Astrocyte of the spinal cord (primary cell): ENCODE data around the gene NAT14.

Experiments used
- DNase-seq: peaks from one replicate; pipeline ENCODE4 v3.0.0; 2011; ENCODE audit warnings: low read depth, low spot score
- H3K4me3 ChIP-seq: 2 replicates; pipeline ENCODE4 v1.5.1; 2011; ENCODE audit warnings: low read depth, mild to moderate bottlenecking, low read length, moderate library complexity
- in situ Hi-C: cut with HindIII; loops from 2 replicates; pipeline ENCODE4 v1.10.0; 2017; ENCODE audit warnings: low sequenced_read_pairs
- TF ChIP-seq, protein P1 (sequence below): IDR thresholded peaks from 2 replicates; pipeline ENCODE4 v1.5.1; 2012; ENCODE audit warnings: low read depth, mild to moderate bottlenecking, low read length, inconsistent platforms

The NAT14 gene, protein sequence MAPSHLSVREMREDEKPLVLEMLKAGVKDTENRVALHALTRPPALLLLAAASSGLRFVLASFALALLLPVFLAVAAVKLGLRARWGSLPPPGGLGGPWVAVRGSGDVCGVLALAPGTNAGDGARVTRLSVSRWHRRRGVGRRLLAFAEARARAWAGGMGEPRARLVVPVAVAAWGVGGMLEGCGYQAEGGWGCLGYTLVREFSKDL

DNA sequence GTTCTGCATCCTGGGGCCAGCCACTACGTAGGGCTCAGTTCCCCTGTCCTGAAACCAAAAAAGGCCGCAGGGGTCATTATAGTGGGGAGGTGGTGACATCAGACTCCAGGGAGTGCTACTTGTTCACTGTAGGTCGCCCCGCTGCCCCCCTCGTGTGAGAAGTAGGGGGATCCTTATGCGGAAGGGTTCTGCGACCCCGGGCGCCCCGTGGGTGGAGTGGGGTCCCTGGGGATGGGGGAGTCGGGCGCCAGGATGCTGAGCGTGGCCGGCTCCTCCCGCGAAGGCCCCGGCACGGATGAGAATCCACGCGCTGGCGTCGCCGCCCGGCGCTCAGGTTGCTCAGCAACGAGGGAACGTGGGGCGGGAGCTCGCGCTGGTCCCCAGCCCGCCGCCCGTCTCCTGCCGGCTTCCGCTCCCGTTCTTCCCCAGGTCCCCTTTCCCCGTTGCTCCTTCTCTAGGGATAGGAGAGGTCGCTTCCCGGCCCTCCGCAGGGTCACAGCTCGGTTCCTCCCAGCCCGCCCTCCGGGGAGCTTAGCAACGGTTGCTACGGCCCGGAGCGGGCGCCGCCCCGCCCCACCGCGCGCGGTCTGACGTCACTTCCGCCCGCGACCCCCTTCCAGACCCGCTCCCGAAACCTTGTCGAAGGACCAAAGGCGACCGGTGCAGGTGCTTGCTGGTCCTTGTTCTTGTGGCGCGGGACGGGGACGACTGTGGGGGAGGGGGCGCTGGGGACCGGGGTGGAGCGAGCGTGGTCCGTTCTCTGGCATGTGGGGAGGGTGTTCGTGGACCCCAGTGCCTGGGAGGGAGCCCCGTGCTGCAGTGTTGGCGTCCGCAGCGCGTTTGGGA, at the start of gene NAT14:
Gene NAT14 (plus strand): TSS at position 596 of the 846 bp plus-strand sequence. CDS start 521 bp downstream, outside the sequence.
- TF ChIP-seq, protein P1, sequence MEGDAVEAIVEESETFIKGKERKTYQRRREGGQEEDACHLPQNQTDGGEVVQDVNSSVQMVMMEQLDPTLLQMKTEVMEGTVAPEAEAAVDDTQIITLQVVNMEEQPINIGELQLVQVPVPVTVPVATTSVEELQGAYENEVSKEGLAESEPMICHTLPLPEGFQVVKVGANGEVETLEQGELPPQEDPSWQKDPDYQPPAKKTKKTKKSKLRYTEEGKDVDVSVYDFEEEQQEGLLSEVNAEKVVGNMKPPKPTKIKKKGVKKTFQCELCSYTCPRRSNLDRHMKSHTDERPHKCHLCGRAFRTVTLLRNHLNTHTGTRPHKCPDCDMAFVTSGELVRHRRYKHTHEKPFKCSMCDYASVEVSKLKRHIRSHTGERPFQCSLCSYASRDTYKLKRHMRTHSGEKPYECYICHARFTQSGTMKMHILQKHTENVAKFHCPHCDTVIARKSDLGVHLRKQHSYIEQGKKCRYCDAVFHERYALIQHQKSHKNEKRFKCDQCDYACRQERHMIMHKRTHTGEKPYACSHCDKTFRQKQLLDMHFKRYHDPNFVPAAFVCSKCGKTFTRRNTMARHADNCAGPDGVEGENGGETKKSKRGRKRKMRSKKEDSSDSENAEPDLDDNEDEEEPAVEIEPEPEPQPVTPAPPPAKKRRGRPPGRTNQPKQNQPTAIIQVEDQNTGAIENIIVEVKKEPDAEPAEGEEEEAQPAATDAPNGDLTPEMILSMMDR = no peak
- peak; percentile 60 for DNase-seq
- peak within 1 kb of the TSS; percentile 73 for H3K4me3 ChIP-seq
- in situ Hi-C loops = no loop called here

DNA sequence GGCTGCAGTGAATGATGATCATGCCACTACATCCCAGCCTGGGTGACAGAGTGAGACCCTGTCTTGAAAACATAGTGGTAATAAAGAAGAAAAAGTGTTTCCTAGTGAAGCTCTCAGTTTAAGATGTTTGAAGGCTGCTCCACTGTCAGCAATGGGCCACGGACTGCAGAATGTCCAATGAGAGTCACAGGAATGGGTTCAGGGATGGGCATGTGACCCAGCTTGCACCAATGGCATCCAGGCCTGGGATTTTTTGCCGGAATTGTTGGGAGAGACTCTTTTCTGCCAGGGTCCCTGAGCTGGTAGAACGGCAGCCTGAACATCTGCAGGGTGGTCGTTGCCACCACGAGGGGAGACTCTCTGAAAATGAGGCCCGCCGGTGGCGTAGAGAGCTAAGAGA, 48.1 kb upstream of the NAT14 start:
- DNase-seq = no peak

DNA sequence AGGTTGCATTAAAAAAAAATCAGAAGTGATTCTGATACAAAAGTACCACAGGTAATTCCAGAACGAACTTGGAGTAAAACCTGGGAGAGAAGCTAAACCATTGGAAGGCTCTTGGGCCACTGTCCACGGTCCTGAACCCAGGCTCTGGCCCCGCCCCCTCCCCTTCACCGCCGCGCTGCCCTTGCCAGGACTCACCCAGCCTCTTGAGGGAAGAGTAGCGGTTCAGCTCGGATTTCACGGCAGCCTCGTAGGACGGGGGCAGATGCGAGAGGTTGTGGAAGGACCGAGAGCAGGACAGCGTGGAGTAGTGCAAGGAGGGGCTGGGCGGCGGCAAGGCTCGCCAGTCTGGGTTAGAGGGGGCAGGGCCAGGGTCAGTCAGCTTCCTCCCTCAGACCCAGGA, 47.6 kb upstream of the NAT14 start:
- peak; percentile 68 for DNase-seq
- no peak overlapping the region for H3K4me3 ChIP-seq
- in situ Hi-C loops = no loop called here
- TF ChIP-seq, protein P1 = no peak

More for the DNA sequence above, 48.1 kb upstream of the NAT14 start:
- in situ Hi-C loops = no loop called here
- H3K4me3 ChIP-seq = no peak overlapping the region
- TF ChIP-seq, protein P1 = no peak

DNA sequence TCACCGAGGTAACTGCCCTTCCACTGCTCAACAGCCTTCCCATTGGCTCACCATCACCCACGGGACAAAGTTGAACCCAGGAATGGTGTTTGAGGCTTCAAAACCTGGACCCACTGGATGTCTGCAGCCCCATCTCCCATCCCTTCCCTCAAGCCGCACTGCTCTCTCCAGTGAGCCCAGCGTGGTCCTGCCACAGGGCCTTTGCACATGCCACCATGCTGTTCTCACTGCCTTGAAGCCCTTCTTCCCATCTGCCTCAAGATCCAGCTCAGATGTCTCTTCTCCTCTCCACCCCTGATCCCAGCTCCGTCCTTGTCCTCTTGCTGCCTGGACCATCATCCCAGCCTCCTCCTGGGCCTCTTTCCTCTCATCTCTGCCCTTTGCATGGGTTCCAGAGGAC, 45.9 kb upstream of the NAT14 start:
- in situ Hi-C loops = no loop called here
- TF ChIP-seq, protein P1 = no peak
- H3K4me3 ChIP-seq = no peak overlapping the region
- DNase-seq = no peak

DNA sequence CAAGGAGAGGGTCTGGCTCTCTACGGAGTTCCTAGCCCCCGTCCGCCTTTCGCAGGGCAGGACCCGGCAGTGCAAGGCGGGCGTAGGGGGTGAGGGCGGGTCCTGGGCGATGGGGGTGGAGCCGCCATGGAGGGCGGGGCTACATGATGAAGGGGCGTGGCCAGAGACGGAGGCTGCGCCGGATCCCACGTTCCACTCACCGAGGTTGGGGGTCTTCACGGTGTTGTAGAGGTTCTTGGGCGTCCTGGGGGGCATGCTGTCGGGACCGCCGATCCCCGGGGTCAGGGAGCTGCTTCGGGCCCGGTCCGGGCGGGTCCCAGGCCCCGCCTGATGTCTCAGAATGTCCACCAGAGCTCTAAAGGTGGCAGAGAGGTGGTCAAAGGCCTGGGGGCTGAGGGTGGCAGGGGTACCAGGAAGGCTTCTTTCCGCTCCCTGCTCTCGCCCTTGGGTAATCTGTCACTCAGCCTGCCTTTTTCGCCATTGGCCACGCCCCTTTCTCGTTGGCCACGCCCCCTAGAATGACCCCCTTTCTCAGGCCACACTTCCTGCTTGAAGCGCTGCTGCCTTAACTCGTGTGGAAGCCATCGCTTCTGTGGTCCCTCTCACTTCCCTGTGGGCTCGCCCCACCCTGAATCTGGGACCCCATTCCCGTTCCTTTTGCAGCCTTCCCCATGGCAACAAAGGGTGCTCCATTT, 44.4 kb upstream of the NAT14 start:
- no peak for DNase-seq
- TF ChIP-seq, protein P1 = no peak
- H3K4me3 ChIP-seq = no peak overlapping the region
- in situ Hi-C loops = no loop called here

DNA sequence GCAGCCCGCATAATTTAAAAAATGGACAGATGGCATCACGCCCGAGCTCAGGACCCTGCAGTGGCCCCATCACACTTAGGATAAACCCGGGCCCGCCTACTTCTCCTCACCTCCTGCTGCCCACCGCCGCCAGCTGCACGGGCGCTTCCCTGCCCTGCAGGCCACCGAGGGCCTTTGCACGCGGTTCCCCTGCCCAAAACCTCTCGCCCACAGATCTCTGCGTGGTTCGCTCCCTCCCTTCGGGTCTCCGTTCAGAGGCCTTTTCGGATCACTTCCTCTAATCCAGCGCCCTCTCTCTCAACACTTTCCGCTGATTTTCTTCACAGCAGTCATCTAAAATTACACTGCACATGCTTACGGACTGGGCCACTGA, 43.7 kb upstream of the NAT14 start:
- no peak overlapping the region for H3K4me3 ChIP-seq
- TF ChIP-seq, protein P1 = no peak
- no peak for DNase-seq
- in situ Hi-C loops = no loop called here
